NCI-H226 (cell line): ENCODE results near the gene OLAH.

Experiments used
- DNase-seq: peaks from one replicate; pipeline ENCODE4 v3.0.0-alpha.2; 2015

OLAH gene

GRCh38 chr10:15072358-15072757 is 28.6 kb downstream of the OLAH start:
- DNase-seq: no peak

- DNase-seq: no peak
Measured at GRCh38 chr10:15075421-15075820, 31.7 kb downstream of the OLAH start.

GRCh38 chr10:15083674-15084501 is 40.1 kb downstream of the OLAH start:
- DNase-seq: no peak

GRCh38 chr10:15084502-15084922 is 40.8 kb downstream of the OLAH start:
- peak; percentile 99 for DNase-seq

GRCh38 chr10:15088428-15089261 is 44.9 kb downstream of the OLAH start, which contains the start of gene ACBD7:
Gene ACBD7 (minus strand): TSS chr10:15088776. CDS start chr10:15088728, 48 bp downstream.
- DNase-seq: peak; percentile 87

GRCh38 chr10:15091418-15091817 is 47.7 kb downstream of the OLAH start:
- DNase-seq: no peak

- no peak for DNase-seq
Measured at GRCh38 chr10:15092855-15093408, 49.2 kb downstream of the OLAH start.

- no peak for DNase-seq
Measured at GRCh38 chr10:15096661-15097010, 52.9 kb downstream of the OLAH start.

- peak; percentile 93 for DNase-seq
Measured at GRCh38 chr10:15097011-15097812, 53.5 kb downstream of the OLAH start, which contains the start of gene RPP38. Gene RPP38 (plus strand): TSS chr10:15097355. CDS start chr10:15103315, 5,960 bp downstream.

- DNase-seq: no peak
Measured at GRCh38 chr10:15099886-15100285, 56.1 kb downstream of the OLAH start.

- no peak for DNase-seq
Measured at GRCh38 chr10:15103513-15103912, 59.8 kb downstream of the OLAH start.

- DNase-seq: peak; percentile 41
Measured at GRCh38 chr10:15106352-15107013, 62.7 kb downstream of the OLAH start.

GRCh38 chr10:15112657-15113056 is 68.9 kb downstream of the OLAH start:
- DNase-seq: no peak

- no peak for DNase-seq
Measured at GRCh38 chr10:15113766-15114165, 70.0 kb downstream of the OLAH start.

- no peak for DNase-seq
Measured at GRCh38 chr10:15116225-15116624, 72.5 kb downstream of the OLAH start.

GRCh38 chr10:15118615-15119014 is 74.9 kb downstream of the OLAH start:
- DNase-seq: no peak

- DNase-seq: peak; percentile 16
Measured at GRCh38 chr10:15120523-15120922, 76.8 kb downstream of the OLAH start.

GRCh38 chr10:15121707-15122106 is 78.0 kb downstream of the OLAH start:
- DNase-seq: peak; percentile 15

- no peak for DNase-seq
Measured at GRCh38 chr10:15122477-15123030, 78.8 kb downstream of the OLAH start.
